Measurements from ENCODE around the gene DEPDC1B.

DEPDC1B gene

GRCh38 chr5:60671899-60672692, 27.9 kb downstream of the DEPDC1B start:
- TF ChIP-seq CTCF (IDR thresholded peaks at IDR 0.05; ENCODE audit: borderline replicate concordance, insufficient read depth, low read depth, low read length), result no peak
- no peak overlapping the region for H3K4me3 ChIP-seq (ENCODE audit: low read depth, low read length)

GRCh38 chr5:60670749-60671148, 29.2 kb downstream of the DEPDC1B start:
- no peak for TF ChIP-seq CTCF (IDR thresholded peaks at IDR 0.05; ENCODE audit: borderline replicate concordance, insufficient read depth, low read depth, low read length)
- H3K4me3 ChIP-seq (ENCODE audit: low read depth, low read length), result no peak overlapping the region

GRCh38 chr5:60668686-60669304, 31.2 kb downstream of the DEPDC1B start:
- TF ChIP-seq CTCF (IDR thresholded peaks at IDR 0.05; ENCODE audit: borderline replicate concordance, insufficient read depth, low read depth, low read length), result peak; percentile 17; the same call in 1 of the 2 replicates
- no peak overlapping the region for H3K4me3 ChIP-seq (ENCODE audit: low read depth, low read length)

GRCh38 chr5:60651872-60652620, 47.9 kb downstream of the DEPDC1B start:
- H3K4me3 ChIP-seq (ENCODE audit: low read depth, low read length), result no peak overlapping the region
- TF ChIP-seq CTCF (IDR thresholded peaks at IDR 0.05; ENCODE audit: borderline replicate concordance, insufficient read depth, low read depth, low read length), result no peak

GRCh38 chr5:60649288-60649917, 50.6 kb downstream of the DEPDC1B start:
- peak; percentile 42; the same call in 1 of the 2 replicates for TF ChIP-seq CTCF (IDR thresholded peaks at IDR 0.05; ENCODE audit: borderline replicate concordance, insufficient read depth, low read depth, low read length)

GRCh38 chr5:60648175-60648574, 51.8 kb downstream of the DEPDC1B start:
- TF ChIP-seq CTCF (IDR thresholded peaks at IDR 0.05; ENCODE audit: borderline replicate concordance, insufficient read depth, low read depth, low read length), result no peak
- H3K4me3 ChIP-seq (ENCODE audit: low read depth, low read length), result no peak overlapping the region

More at GRCh38 chr5:60649288-60649917, 50.6 kb downstream of the DEPDC1B start:
- no peak overlapping the region for H3K4me3 ChIP-seq (ENCODE audit: low read depth, low read length)
